Kidney epithelial cell (primary cell): ENCODE data around the gene KSR2. TPM values are rescaled to one million over a fixed set of nuclear protein-coding genes. Genes with fewer than 3 reads are reported as not detected.

ENCODE experiments used
- DNase-seq: peaks from one replicate; pipeline ENCODE4 v3.0.0-alpha.2; 2010; ENCODE audit warnings: low read depth
- H3K27me3 ChIP-seq: 2 replicates; pipeline ENCODE4 v1.6.0; 2011; ENCODE audit warnings: low read length; ENCODE audit not compliant: control insufficient read depth, insufficient read depth
- H3K36me3 ChIP-seq: 2 replicates; pipeline ENCODE4 v1.5.1; 2011; ENCODE audit warnings: low read length; ENCODE audit not compliant: control insufficient read depth, insufficient read depth
- H3K4me3 ChIP-seq: 2 replicates; pipeline ENCODE4 v1.5.1; 2011; ENCODE audit warnings: low read depth, mild to moderate bottlenecking, control low read depth, low read length
- total RNA-seq: library from RNA; depleted of rRNA; stranded (reverse); fragments of >200 nt; gene quantifications from 2 replicates; pipeline ENCODE4 v1.2.3, GENCODE V29; 2015
- TF ChIP-seq, protein P1 (sequence below): IDR thresholded peaks from 2 replicates; pipeline ENCODE4 v1.5.1; 2011; ENCODE audit warnings: mild to moderate bottlenecking, moderate library complexity, low read length, control low read depth, inconsistent platforms; ENCODE audit not compliant: insufficient read depth, poor library complexity, severe bottlenecking

Gene KSR2
- total RNA-seq, 1 donor from 2014 or later, result 0.29 TPM

DNA sequence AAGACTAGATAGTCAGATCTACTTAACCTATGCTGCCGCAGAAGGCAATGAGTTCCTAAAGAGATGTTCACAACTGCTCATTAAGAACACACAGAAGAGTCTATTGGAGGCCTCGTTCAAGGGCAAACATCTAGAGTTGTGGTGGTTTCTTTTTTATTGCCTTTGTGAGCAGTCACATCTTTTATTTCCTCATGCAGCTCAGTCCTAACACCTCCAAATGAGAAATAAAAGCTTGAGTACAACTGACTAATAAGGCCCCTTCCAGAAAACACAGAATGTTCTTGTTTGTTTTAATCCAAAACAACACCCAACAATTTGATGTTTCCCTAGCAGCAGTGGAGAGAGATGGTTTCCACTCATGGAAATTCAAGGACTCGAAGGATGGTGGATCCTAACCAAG is 483.9 kb downstream of the KSR2 start:
- Histone ChIP-seq H3K27me3 (no peaks in the 10 kb centered on the region), H3K4me3 (no peak overlapping the region), H3K36me3 (no peaks in the 10 kb centered on the region)
- no peak for DNase-seq
- TF ChIP-seq, protein P1, sequence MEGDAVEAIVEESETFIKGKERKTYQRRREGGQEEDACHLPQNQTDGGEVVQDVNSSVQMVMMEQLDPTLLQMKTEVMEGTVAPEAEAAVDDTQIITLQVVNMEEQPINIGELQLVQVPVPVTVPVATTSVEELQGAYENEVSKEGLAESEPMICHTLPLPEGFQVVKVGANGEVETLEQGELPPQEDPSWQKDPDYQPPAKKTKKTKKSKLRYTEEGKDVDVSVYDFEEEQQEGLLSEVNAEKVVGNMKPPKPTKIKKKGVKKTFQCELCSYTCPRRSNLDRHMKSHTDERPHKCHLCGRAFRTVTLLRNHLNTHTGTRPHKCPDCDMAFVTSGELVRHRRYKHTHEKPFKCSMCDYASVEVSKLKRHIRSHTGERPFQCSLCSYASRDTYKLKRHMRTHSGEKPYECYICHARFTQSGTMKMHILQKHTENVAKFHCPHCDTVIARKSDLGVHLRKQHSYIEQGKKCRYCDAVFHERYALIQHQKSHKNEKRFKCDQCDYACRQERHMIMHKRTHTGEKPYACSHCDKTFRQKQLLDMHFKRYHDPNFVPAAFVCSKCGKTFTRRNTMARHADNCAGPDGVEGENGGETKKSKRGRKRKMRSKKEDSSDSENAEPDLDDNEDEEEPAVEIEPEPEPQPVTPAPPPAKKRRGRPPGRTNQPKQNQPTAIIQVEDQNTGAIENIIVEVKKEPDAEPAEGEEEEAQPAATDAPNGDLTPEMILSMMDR, result no peak

DNA sequence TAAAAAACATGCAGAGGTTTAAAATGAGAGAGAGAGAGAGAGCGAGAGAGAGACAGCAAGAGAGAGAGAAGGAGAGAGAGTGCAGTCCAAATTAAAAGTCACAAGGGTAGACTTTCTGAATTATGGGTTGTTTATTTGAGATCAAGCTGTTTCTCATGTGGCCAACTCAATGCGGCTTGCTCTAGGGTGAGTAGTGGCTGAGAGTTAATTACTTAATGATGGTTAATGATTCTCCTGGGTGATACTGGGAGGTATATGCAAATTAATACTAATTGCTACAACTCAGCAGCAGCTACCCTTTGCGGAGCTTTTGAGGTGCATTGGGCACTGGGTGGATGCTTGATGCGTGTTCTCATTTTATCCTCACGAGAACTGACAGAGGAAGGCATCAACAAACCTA is 485.3 kb downstream of the KSR2 start:
- Histone ChIP-seq H3K36me3 (no peaks in the 10 kb centered on the region), H3K27me3 (no peaks in the 10 kb centered on the region), H3K4me3 (no peak overlapping the region)
- TF ChIP-seq, protein P1, result no peak
- no peak for DNase-seq

DNA sequence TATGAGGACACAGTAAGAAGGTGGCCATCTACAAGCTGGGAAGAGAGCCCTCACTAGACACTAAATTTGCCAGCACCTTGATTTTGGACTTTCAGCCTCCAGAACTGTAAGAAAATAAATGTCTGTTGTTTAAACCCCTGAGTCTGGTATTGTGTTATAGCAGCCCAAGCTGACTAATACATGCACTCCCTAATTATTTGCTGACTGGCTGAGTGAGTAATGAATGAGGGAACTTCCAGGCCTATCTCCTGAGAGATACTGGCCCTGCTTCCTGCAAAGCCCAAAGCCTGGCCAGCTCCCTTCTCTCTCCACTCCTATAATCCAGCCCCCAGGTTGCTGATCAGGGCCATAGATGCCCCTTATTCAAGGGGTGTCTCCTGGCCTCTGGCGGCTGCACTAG is 487.3 kb downstream of the KSR2 start:
- no peaks in the 10 kb centered on the region for H3K36me3 ChIP-seq
- H3K27me3 ChIP-seq, result no peaks in the 10 kb centered on the region
- TF ChIP-seq, protein P1, result no peak
- no peak for DNase-seq
- no peak overlapping the region for H3K4me3 ChIP-seq

DNA sequence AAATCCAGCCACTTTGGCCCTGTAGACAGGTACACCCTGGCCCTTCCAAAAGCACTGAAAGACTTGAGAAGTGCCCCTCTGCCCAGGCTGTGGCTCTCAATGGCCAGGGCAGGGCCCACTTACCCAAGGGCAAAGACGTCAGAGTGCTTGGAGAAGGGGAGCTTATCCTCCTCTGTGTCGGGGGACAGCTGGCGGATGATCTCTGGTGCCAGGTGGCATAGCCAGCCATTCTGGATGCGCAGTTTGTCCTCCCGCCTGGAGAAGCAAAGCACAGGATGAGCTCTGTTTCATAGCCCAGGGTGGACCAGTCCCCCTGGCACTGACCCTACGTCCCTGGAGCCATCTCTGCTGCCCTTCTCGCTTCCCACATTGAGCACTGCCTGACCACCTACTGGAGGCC is 492.4 kb downstream of the KSR2 start:
- TF ChIP-seq, protein P1, result no peak
- H3K4me3 ChIP-seq, result no peak overlapping the region
- no peaks in the 10 kb centered on the region for H3K27me3 ChIP-seq
- no peaks in the 10 kb centered on the region for H3K36me3 ChIP-seq
- no peak for DNase-seq

DNA sequence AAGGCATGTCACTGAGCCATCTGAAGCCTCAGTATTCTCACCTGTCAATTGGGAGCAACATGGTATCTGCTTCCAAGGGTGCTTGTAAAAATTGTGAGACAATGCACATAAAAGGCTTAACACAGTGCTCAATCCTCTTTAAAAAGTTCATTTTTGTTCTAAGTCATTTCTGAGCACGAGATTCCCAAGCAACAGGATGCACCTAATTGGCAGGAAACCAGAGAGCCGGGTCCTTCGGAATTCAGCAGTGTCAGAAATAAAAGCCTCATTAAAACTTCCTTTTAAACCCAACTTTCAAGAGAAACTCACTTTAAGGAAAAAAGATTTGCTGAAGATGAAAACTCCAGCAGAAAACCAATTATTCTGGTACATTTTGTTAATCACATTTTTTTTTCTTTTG is 494.9 kb downstream of the KSR2 start:
- TF ChIP-seq, protein P1, result no peak
- Histone ChIP-seq H3K4me3 (no peak overlapping the region), H3K27me3 (no peaks in the 10 kb centered on the region), H3K36me3 (no peaks in the 10 kb centered on the region)
- DNase-seq, result no peak

DNA sequence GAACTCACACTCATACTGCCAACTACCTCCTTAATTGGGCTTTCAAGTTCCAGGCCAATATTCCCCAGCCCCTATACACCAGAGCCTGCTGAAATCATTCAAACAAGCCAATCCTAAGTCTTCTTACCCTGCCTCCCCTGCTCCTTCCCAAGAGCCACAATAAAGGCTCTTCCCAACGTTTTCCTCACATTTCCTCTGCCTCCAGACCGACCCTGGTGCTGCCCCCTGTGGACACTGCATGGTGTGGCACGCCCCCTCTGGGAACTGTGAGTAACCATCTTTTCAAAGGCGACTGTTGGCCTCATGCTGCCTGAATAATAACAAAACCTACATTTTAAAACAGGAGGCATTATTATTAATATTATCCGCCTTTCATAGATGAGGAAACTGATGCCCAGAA is 495.8 kb downstream of the KSR2 start:
- no peak for DNase-seq
- Histone ChIP-seq H3K4me3 (no peak overlapping the region), H3K27me3 (no peaks in the 10 kb centered on the region), H3K36me3 (no peaks in the 10 kb centered on the region)
- TF ChIP-seq, protein P1, result peak; percentile 63
